ENCODE measurements around the gene EFCC1.

DNA sequence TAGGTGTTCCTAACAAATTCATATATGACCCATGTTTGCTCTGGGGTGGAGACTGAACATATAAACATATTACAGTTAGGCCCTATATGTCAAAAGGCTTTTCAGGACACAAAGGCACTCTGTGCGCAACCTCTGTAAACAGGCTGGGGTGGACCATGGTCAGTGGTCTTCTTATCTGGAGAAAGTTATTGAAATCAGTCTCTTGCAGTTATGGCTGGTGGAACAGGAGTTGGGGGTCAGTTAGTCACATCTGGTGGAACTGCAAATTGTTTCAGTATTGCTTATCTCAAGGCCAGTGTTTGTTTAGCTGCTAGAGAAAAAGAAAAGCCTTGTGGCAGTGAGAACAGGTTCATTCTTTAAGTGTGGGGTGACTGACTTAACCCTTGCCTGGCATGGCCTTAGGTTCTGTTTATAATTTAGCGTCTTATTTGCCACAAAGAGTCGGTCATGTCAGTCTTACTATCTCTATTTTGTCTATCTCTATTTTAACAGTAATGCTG is 53.6 kb downstream of the EFCC1 start:
- TF ChIP-seq, protein P1, sequence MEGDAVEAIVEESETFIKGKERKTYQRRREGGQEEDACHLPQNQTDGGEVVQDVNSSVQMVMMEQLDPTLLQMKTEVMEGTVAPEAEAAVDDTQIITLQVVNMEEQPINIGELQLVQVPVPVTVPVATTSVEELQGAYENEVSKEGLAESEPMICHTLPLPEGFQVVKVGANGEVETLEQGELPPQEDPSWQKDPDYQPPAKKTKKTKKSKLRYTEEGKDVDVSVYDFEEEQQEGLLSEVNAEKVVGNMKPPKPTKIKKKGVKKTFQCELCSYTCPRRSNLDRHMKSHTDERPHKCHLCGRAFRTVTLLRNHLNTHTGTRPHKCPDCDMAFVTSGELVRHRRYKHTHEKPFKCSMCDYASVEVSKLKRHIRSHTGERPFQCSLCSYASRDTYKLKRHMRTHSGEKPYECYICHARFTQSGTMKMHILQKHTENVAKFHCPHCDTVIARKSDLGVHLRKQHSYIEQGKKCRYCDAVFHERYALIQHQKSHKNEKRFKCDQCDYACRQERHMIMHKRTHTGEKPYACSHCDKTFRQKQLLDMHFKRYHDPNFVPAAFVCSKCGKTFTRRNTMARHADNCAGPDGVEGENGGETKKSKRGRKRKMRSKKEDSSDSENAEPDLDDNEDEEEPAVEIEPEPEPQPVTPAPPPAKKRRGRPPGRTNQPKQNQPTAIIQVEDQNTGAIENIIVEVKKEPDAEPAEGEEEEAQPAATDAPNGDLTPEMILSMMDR (IDR thresholded peaks at IDR 0.05): no peak
- TF ChIP-seq POLR2AphosphoS5 (IDR thresholded peaks at IDR 0.05): no peak
